Activated CD4-positive, alpha-beta T cell treated with anti-CD3 and anti-CD28 coated beads for 24 hours (primary cell): ENCODE data around the gene CNNM1.

Experiments
- DNase-seq, 2 donors: peaks; one replicate each; pipeline ENCODE4 v3.0.0-alpha.2; 2020; ENCODE audit warnings: low read depth in 2 of 2

The CNNM1 gene

GRCh38 chr10:99337311-99337811 lies 8.2 kb downstream of the CNNM1 start:
- DNase-seq, result no peak

GRCh38 chr10:99337901-99338300 lies 8.7 kb downstream of the CNNM1 start:
- no peak for DNase-seq

- DNase-seq, result no peak
These were observed 9.9 kb downstream of the CNNM1 start for GRCh38 chr10:99339077-99339476.

GRCh38 chr10:99339563-99340047 lies 10.4 kb downstream of the CNNM1 start:
- no peak for DNase-seq

GRCh38 chr10:99340650-99341049 lies 11.5 kb downstream of the CNNM1 start:
- no peak for DNase-seq

GRCh38 chr10:99341248-99341647 lies 12.1 kb downstream of the CNNM1 start:
- no peak for DNase-seq

GRCh38 chr10:99341860-99342490 lies 12.8 kb downstream of the CNNM1 start:
- no peak for DNase-seq

GRCh38 chr10:99343262-99343661 lies 14.1 kb downstream of the CNNM1 start:
- DNase-seq, result no peak

- DNase-seq, result no peak
These were observed 15.6 kb downstream of the CNNM1 start for GRCh38 chr10:99344715-99345114.

- DNase-seq, result no peak
These were observed 16.2 kb downstream of the CNNM1 start for GRCh38 chr10:99345350-99345749.

- no peak for DNase-seq
These were observed 17.1 kb downstream of the CNNM1 start for GRCh38 chr10:99346247-99346646.

- DNase-seq, result no peak
These were observed 18.5 kb downstream of the CNNM1 start for GRCh38 chr10:99347672-99348071.

- DNase-seq, result no peak
These were observed 24.0 kb downstream of the CNNM1 start for GRCh38 chr10:99353182-99353581.

GRCh38 chr10:99357691-99358090 lies 28.5 kb downstream of the CNNM1 start:
- DNase-seq, result no peak

- DNase-seq, result no peak
These were observed 28.9 kb downstream of the CNNM1 start for GRCh38 chr10:99358101-99358500.

- DNase-seq, result no peak
These were observed 31.8 kb downstream of the CNNM1 start for GRCh38 chr10:99360934-99361333.

GRCh38 chr10:99364125-99364524 lies 35.0 kb downstream of the CNNM1 start:
- DNase-seq, result no peak

- no peak for DNase-seq
These were observed 36.2 kb downstream of the CNNM1 start for GRCh38 chr10:99365311-99365710.

GRCh38 chr10:99365736-99366135 lies 36.6 kb downstream of the CNNM1 start:
- no peak for DNase-seq

- no peak for DNase-seq
These were observed 37.5 kb downstream of the CNNM1 start for GRCh38 chr10:99366666-99367065.

GRCh38 chr10:99368646-99369045 lies 39.5 kb downstream of the CNNM1 start:
- DNase-seq, result no peak

GRCh38 chr10:99369126-99369525 lies 40.0 kb downstream of the CNNM1 start:
- DNase-seq, result no peak

- no peak for DNase-seq
These were observed 40.4 kb downstream of the CNNM1 start for GRCh38 chr10:99369551-99369950.

GRCh38 chr10:99370993-99371392 lies 41.8 kb downstream of the CNNM1 start:
- DNase-seq, result no peak
